Measurements from ENCODE around the gene LPXN.
A peak's percentile ranks its signal among the peaks of the same experiment; 100 is the strongest.

The LPXN gene

GRCh38 chr11:58594826-58595225 is 19.2 kb upstream of the LPXN start:
- TF ChIP-seq, protein P1, sequence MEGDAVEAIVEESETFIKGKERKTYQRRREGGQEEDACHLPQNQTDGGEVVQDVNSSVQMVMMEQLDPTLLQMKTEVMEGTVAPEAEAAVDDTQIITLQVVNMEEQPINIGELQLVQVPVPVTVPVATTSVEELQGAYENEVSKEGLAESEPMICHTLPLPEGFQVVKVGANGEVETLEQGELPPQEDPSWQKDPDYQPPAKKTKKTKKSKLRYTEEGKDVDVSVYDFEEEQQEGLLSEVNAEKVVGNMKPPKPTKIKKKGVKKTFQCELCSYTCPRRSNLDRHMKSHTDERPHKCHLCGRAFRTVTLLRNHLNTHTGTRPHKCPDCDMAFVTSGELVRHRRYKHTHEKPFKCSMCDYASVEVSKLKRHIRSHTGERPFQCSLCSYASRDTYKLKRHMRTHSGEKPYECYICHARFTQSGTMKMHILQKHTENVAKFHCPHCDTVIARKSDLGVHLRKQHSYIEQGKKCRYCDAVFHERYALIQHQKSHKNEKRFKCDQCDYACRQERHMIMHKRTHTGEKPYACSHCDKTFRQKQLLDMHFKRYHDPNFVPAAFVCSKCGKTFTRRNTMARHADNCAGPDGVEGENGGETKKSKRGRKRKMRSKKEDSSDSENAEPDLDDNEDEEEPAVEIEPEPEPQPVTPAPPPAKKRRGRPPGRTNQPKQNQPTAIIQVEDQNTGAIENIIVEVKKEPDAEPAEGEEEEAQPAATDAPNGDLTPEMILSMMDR (IDR thresholded peaks at IDR 0.05; ENCODE audit: extremely low read depth, missing control alignments), result no peak
- DNase-seq (ENCODE audit: low spot score), result no peak

GRCh38 chr11:58592760-58593472 is 17.3 kb upstream of the LPXN start:
- TF ChIP-seq, protein P1 (IDR thresholded peaks at IDR 0.05; ENCODE audit: extremely low read depth, missing control alignments), result no peak
- no peak for DNase-seq (ENCODE audit: low spot score)

GRCh38 chr11:58591659-58592058 is 16.0 kb upstream of the LPXN start:
- TF ChIP-seq, protein P1 (IDR thresholded peaks at IDR 0.05; ENCODE audit: extremely low read depth, missing control alignments), result no peak
- DNase-seq (ENCODE audit: low spot score), result no peak

DNA sequence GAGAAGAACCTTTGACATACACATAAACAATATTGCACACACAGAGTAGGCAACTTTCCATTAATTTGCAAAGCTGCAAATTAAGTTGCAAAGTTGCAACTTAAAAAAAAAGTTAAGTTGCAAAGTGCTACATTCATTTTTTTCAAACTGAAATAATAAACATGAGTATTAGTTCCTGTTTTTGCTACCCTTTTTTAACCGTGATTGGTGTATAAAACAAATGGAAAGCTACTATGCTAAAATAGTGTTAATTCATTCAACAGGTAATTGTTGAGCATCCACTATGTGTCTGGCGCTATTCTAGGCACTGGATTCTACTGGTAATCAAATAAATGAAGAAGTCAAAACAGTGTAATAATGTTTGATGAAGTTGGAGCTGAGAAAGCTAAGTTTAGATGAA is 11.3 kb upstream of the LPXN start:
- no peak for DNase-seq (ENCODE audit: low spot score)

DNA sequence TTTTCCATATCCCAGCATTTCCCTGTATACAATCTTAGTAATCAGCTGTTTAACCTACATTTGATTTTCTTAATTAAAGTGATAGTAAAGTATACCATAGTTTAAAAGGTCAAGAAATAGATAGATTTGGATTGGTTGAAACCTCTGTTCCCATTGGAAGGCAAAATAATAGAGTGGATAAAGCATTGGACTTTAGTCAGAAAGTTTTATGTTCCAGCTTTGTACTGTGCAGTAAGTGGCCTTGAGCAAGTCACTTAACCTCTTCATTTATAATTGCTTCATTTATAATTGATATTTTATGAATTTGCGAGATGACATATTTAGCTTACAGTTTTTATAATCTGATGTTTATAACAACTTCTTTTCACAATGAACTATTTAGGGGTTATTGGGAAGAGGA is 6.8 kb upstream of the LPXN start:
- DNase-seq (ENCODE audit: low spot score), result no peak
- TF ChIP-seq, protein P1 (IDR thresholded peaks at IDR 0.05; ENCODE audit: extremely low read depth, missing control alignments), result no peak

More for the DNA sequence above, 11.3 kb upstream of the LPXN start:
- TF ChIP-seq, protein P1 (IDR thresholded peaks at IDR 0.05; ENCODE audit: extremely low read depth, missing control alignments), result no peak

- TF ChIP-seq, protein P1 (IDR thresholded peaks at IDR 0.05; ENCODE audit: extremely low read depth, missing control alignments), result no peak
- no peak for DNase-seq (ENCODE audit: low spot score)
Observed at GRCh38 chr11:58580311-58580710, 4.7 kb upstream of the LPXN start.

- TF ChIP-seq, protein P1 (IDR thresholded peaks at IDR 0.05; ENCODE audit: extremely low read depth, missing control alignments), result peak; percentile 85
- DNase-seq (ENCODE audit: low spot score), result peak; percentile 77
Observed at GRCh38 chr11:58579192-58580129, 3.8 kb upstream of the LPXN start.
